Stimulated activated memory B cell treated with anti-CD40 and anti-IgM and Interleukin-4, amounts not matched to agents 10 μg/mL and 1 μg/mL and 100 μg/mL, for 72 hours (primary cell): ENCODE measurements around the gene TBX21.
"Not testable (repeated sequence)": the region's sequence is repeated elsewhere in the genome, so short reads cannot be mapped to it uniquely, and the experiment has no call there.

ENCODE experiments used
- ATAC-seq: fragments of 150-1000 bp; cut with Tn5 transposase; 2 replicates; pipeline ENCODE4 v1.10.0; 2021
- H3K27ac Mint-ChIP-seq: one replicate; pipeline ENCODE4 v1.8.0; 2022; ENCODE audit warnings: mild to moderate bottlenecking, mixed read lengths
- H3K27me3 Mint-ChIP-seq: one replicate; pipeline ENCODE4 v1.8.0; 2022; ENCODE audit warnings: mixed read lengths
- H3K36me3 Mint-ChIP-seq: one replicate; pipeline ENCODE4 v1.8.0; 2022; ENCODE audit warnings: mixed read lengths
- H3K4me1 Mint-ChIP-seq: one replicate; pipeline ENCODE4 v1.8.0; 2022; ENCODE audit warnings: mixed read lengths
- H3K4me3 Mint-ChIP-seq: one replicate; pipeline ENCODE4 v1.8.0; 2022; ENCODE audit warnings: mild to moderate bottlenecking, moderate library complexity, mixed read lengths
- H3K9me3 Mint-ChIP-seq: one replicate; pipeline ENCODE4 v1.8.0; 2022; ENCODE audit warnings: mixed read lengths

TBX21 gene

GRCh38 chr17:47744168-47745036 is 11.4 kb downstream of the TBX21 start:
- Mint-ChIP-seq H3K27me3 (peaks cover 11% of the 10 kb centered on the region), H3K4me1 (peaks cover 11% of the 10 kb centered on the region), H3K4me3 (no peak overlapping the region), H3K27ac (no peak overlapping the region), H3K36me3 (no peaks in the 10 kb centered on the region), H3K9me3 (no peaks in the 10 kb centered on the region)
- ATAC-seq, result no peak

GRCh38 chr17:47745037-47745380 is 12.0 kb downstream of the TBX21 start:
- Mint-ChIP-seq H3K36me3 (no peaks in the 10 kb centered on the region), H3K27me3 (peaks cover 11% of the 10 kb centered on the region), H3K4me3 (no peak overlapping the region), H3K4me1 (peaks cover 17% of the 10 kb centered on the region), H3K27ac (no peak overlapping the region), H3K9me3 (no peaks in the 10 kb centered on the region)
- peak; percentile 21 for ATAC-seq

GRCh38 chr17:47751471-47751870 is 18.4 kb downstream of the TBX21 start:
- Mint-ChIP-seq H3K36me3 (no peaks in the 10 kb centered on the region), H3K27me3 (no peaks in the 10 kb centered on the region), H3K4me1 (peaks cover 18% of the 10 kb centered on the region), H3K9me3 (no peaks in the 10 kb centered on the region), H3K27ac (no peak overlapping the region), H3K4me3 (no peak overlapping the region)
- ATAC-seq, result no peak

GRCh38 chr17:47757386-47757785 is 24.4 kb downstream of the TBX21 start:
- H3K4me1 Mint-ChIP-seq, result peaks cover 6% of the 10 kb centered on the region
- no peak for ATAC-seq
- H3K4me3 Mint-ChIP-seq, result no peak overlapping the region
- H3K27me3 Mint-ChIP-seq, result peaks cover 14% of the 10 kb centered on the region
- peaks cover 3% of the 10 kb centered on the region for H3K9me3 Mint-ChIP-seq
- H3K36me3 Mint-ChIP-seq, result no peaks in the 10 kb centered on the region
- H3K27ac Mint-ChIP-seq, result no peak overlapping the region

- no peak overlapping the region for H3K4me3 Mint-ChIP-seq
- ATAC-seq, result no peak
- H3K9me3 Mint-ChIP-seq, result peaks cover 9% of the 10 kb centered on the region
- H3K27me3 Mint-ChIP-seq, result peaks cover 31% of the 10 kb centered on the region
- H3K36me3 Mint-ChIP-seq, result no peaks in the 10 kb centered on the region
- no peak overlapping the region for H3K27ac Mint-ChIP-seq
- H3K4me1 Mint-ChIP-seq, result peaks cover 6% of the 10 kb centered on the region
Measured at GRCh38 chr17:47760409-47761140, 27.5 kb downstream of the TBX21 start.

GRCh38 chr17:47762728-47763127 is 29.7 kb downstream of the TBX21 start:
- Mint-ChIP-seq H3K9me3 (peaks cover 9% of the 10 kb centered on the region), H3K36me3 (no peaks in the 10 kb centered on the region), H3K4me1 (no peaks in the 10 kb centered on the region), H3K27me3 (peaks cover 45% of the 10 kb centered on the region), H3K27ac (no peak overlapping the region), H3K4me3 (no peak overlapping the region)
- ATAC-seq, result no peak

- H3K4me3 Mint-ChIP-seq, result no peak overlapping the region
- H3K9me3 Mint-ChIP-seq, result peaks cover 6% of the 10 kb centered on the region
- H3K4me1 Mint-ChIP-seq, result no peaks in the 10 kb centered on the region
- no peak for ATAC-seq
- H3K36me3 Mint-ChIP-seq, result no peaks in the 10 kb centered on the region
- peaks cover 52% of the 10 kb centered on the region for H3K27me3 Mint-ChIP-seq
- no peak overlapping the region for H3K27ac Mint-ChIP-seq
Measured at GRCh38 chr17:47763913-47764582, 31.0 kb downstream of the TBX21 start.

GRCh38 chr17:47773649-47774048 is 40.6 kb downstream of the TBX21 start:
- H3K27ac Mint-ChIP-seq, H3K9me3 Mint-ChIP-seq, H3K36me3 Mint-ChIP-seq, H3K4me1 Mint-ChIP-seq, H3K4me3 Mint-ChIP-seq, ATAC-seq: not testable (repeated sequence)
- peaks cover 65% of the 10 kb centered on the region for H3K27me3 Mint-ChIP-seq

- Mint-ChIP-seq H3K36me3 (no peaks in the 10 kb centered on the region), H3K9me3 (peaks cover 3% of the 10 kb centered on the region), H3K27ac (no peak overlapping the region), H3K4me3 (no peak overlapping the region), H3K4me1 (no peaks in the 10 kb centered on the region), H3K27me3 (peaks cover 59% of the 10 kb centered on the region)
- no peak for ATAC-seq
Measured at GRCh38 chr17:47774331-47774730, 41.3 kb downstream of the TBX21 start.

GRCh38 chr17:47774987-47775580 is 42.0 kb downstream of the TBX21 start:
- Mint-ChIP-seq H3K9me3 (peaks cover 3% of the 10 kb centered on the region), H3K27me3 (peaks cover 57% of the 10 kb centered on the region), H3K36me3 (no peaks in the 10 kb centered on the region), H3K4me3 (no peak overlapping the region), H3K4me1 (no peaks in the 10 kb centered on the region), H3K27ac (no peak overlapping the region)
- no peak for ATAC-seq

- Mint-ChIP-seq H3K36me3 (no peaks in the 10 kb centered on the region), H3K27me3 (peaks cover 72% of the 10 kb centered on the region), H3K27ac (no peak overlapping the region), H3K9me3 (no peaks in the 10 kb centered on the region), H3K4me1 (no peaks in the 10 kb centered on the region), H3K4me3 (no peak overlapping the region)
- peak; percentile 74 for ATAC-seq
Measured at GRCh38 chr17:47776330-47777197, 43.5 kb downstream of the TBX21 start.

GRCh38 chr17:47778184-47778635 is 45.2 kb downstream of the TBX21 start:
- Mint-ChIP-seq H3K27me3 (peaks cover 69% of the 10 kb centered on the region), H3K4me1 (no peaks in the 10 kb centered on the region), H3K4me3 (no peak overlapping the region), H3K9me3 (no peaks in the 10 kb centered on the region), H3K36me3 (no peaks in the 10 kb centered on the region), H3K27ac (no peak overlapping the region)
- ATAC-seq, result peak; percentile 7

GRCh38 chr17:47781397-47781796 is 48.4 kb downstream of the TBX21 start:
- H3K27me3 Mint-ChIP-seq, result peaks cover 63% of the 10 kb centered on the region
- H3K4me1 Mint-ChIP-seq, result no peaks in the 10 kb centered on the region
- no peak overlapping the region for H3K4me3 Mint-ChIP-seq
- ATAC-seq, result no peak
- no peaks in the 10 kb centered on the region for H3K36me3 Mint-ChIP-seq
- H3K9me3 Mint-ChIP-seq, result no peaks in the 10 kb centered on the region
- no peak overlapping the region for H3K27ac Mint-ChIP-seq

- H3K9me3 Mint-ChIP-seq, result no peaks in the 10 kb centered on the region
- no peak overlapping the region for H3K27ac Mint-ChIP-seq
- peaks cover 8% of the 10 kb centered on the region for H3K4me1 Mint-ChIP-seq
- no peak overlapping the region for H3K4me3 Mint-ChIP-seq
- ATAC-seq, result no peak
- no peaks in the 10 kb centered on the region for H3K36me3 Mint-ChIP-seq
- H3K27me3 Mint-ChIP-seq, result peaks cover 73% of the 10 kb centered on the region
Measured at GRCh38 chr17:47785538-47786123, 52.6 kb downstream of the TBX21 start.
